ENCODE data around the gene PLEKHM3. TPM values are rescaled to one million over a fixed set of nuclear protein-coding genes. Genes with fewer than 3 reads are reported as not detected.

The PLEKHM3 gene
- total RNA-seq, 1 experiment from 2014 or later, result 9.3 TPM

GRCh38 chr2:207819021-207819797, 206.1 kb downstream of the PLEKHM3 start:
- no peaks in the 10 kb centered on the region for H3K9me3 ChIP-seq
- TSS peak; percentile 99 for BruUV-seq (replicated peaks)
- H3K9me3 Mint-ChIP-seq (ENCODE audit: unreplicated experiment), result no peaks in the 10 kb centered on the region
- H3K27me3 Mint-ChIP-seq (ENCODE audit: insufficient read depth, unreplicated experiment), result no peaks in the 10 kb centered on the region
- peak in 1 of 2 experiments; percentile 25 for DNase-seq
- peaks cover 52% of the 10 kb centered on the region for H3K4me1 ChIP-seq
- H3K36me3 Mint-ChIP-seq (ENCODE audit: insufficient read depth, unreplicated experiment), result peaks cover 6% of the 10 kb centered on the region
- H3K27ac Mint-ChIP-seq (ENCODE audit: unreplicated experiment), result peak overlapping the region; percentile 96
- ChIA-PET POLR2A (interaction anchor here (0.5 to 2.0 kb wide), 5 partner anchors 9 to 45 kb away, joined by 3 to 11 read pairs (median 7); no protein-coding TSS in a partner anchor), CTCF (interaction anchor here (1.5 kb wide), 2 partner anchors 73 to 221 kb away, joined by 6 to 7 read pairs; no protein-coding TSS in a partner anchor)
- intact Hi-C loops (cut with micrococcal nuclease; ENCODE audit: unreplicated experiment), result no loop called here
- H3K4me1 Mint-ChIP-seq (ENCODE audit: low read depth, unreplicated experiment), result peaks cover 20% of the 10 kb centered on the region
- no peaks in the 10 kb centered on the region for H3K36me3 ChIP-seq (ENCODE audit: control insufficient read depth, insufficient read depth, low read length)
- no peak overlapping the region for H3K4me3 ChIP-seq (ENCODE audit: low read depth, low read length)
- TF ChIP-seq, protein P1, sequence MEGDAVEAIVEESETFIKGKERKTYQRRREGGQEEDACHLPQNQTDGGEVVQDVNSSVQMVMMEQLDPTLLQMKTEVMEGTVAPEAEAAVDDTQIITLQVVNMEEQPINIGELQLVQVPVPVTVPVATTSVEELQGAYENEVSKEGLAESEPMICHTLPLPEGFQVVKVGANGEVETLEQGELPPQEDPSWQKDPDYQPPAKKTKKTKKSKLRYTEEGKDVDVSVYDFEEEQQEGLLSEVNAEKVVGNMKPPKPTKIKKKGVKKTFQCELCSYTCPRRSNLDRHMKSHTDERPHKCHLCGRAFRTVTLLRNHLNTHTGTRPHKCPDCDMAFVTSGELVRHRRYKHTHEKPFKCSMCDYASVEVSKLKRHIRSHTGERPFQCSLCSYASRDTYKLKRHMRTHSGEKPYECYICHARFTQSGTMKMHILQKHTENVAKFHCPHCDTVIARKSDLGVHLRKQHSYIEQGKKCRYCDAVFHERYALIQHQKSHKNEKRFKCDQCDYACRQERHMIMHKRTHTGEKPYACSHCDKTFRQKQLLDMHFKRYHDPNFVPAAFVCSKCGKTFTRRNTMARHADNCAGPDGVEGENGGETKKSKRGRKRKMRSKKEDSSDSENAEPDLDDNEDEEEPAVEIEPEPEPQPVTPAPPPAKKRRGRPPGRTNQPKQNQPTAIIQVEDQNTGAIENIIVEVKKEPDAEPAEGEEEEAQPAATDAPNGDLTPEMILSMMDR (IDR thresholded peaks at IDR 0.05; ENCODE audit: insufficient read depth in 1 of 2, low read depth in 1 of 2, low read length in 1 of 2, severe bottlenecking in 1 of 2, unreplicated experiment in 1 of 2), result no peak
- H3K4me3 Mint-ChIP-seq (ENCODE audit: unreplicated experiment), result peak overlapping the region; percentile 75
- no peaks in the 10 kb centered on the region for H3K27me3 ChIP-seq (replicated peaks; ENCODE audit: control insufficient read depth, insufficient read depth, low read length)

DNA sequence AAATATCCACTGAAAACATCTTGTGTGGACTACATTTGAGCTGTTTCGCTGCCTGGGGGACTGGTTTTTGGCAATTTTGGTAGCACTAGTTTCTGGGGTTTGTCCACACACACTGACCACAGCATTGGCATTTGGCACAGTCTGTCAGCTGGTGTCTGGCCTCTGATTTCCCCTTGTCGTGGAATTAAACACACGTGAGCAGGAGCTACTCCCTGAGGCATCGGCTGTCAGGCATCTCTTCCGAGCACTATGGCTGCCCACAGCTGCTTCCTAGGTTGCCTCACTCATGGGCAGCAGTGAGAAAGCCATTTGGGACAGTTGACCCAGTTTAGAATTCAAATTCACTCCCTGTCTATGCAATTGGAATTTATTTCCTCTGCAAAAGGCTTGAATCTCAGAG, 208.8 kb downstream of the PLEKHM3 start:
- no peaks in the 10 kb centered on the region for H3K27me3 ChIP-seq (replicated peaks; ENCODE audit: control insufficient read depth, insufficient read depth, low read length)
- intact Hi-C loops (cut with micrococcal nuclease; ENCODE audit: unreplicated experiment), result no loop called here
- CTCF ChIA-PET, result interaction anchor here (0.6 to 1.0 kb wide), 3 partner anchors 16 to 224 kb away, joined by 3 to 8 read pairs (median 3); no protein-coding TSS in a partner anchor
- H3K4me1 ChIP-seq, result peaks cover 64% of the 10 kb centered on the region
- no peak overlapping the region for H3K4me3 Mint-ChIP-seq (ENCODE audit: unreplicated experiment)
- peaks cover 6% of the 10 kb centered on the region for H3K36me3 Mint-ChIP-seq (ENCODE audit: insufficient read depth, unreplicated experiment)
- POLR2A ChIA-PET, result no interaction called here
- H3K9me3 ChIP-seq, result no peaks in the 10 kb centered on the region
- no peaks in the 10 kb centered on the region for H3K36me3 ChIP-seq (ENCODE audit: control insufficient read depth, insufficient read depth, low read length)
- TF ChIP-seq, protein P1 (IDR thresholded peaks at IDR 0.05; ENCODE audit: insufficient read depth in 1 of 2, low read depth in 1 of 2, low read length in 1 of 2, severe bottlenecking in 1 of 2, unreplicated experiment in 1 of 2), result no peak
- H3K9me3 Mint-ChIP-seq (ENCODE audit: unreplicated experiment), result no peaks in the 10 kb centered on the region
- peaks cover 29% of the 10 kb centered on the region for H3K4me1 Mint-ChIP-seq (ENCODE audit: low read depth, unreplicated experiment)
- no peak overlapping the region for H3K27ac Mint-ChIP-seq (ENCODE audit: unreplicated experiment)
- no TSS peak for BruUV-seq (replicated peaks)
- no peak for DNase-seq
- H3K27me3 Mint-ChIP-seq (ENCODE audit: insufficient read depth, unreplicated experiment), result no peaks in the 10 kb centered on the region
- H3K4me3 ChIP-seq (ENCODE audit: low read depth, low read length), result no peak overlapping the region

DNA sequence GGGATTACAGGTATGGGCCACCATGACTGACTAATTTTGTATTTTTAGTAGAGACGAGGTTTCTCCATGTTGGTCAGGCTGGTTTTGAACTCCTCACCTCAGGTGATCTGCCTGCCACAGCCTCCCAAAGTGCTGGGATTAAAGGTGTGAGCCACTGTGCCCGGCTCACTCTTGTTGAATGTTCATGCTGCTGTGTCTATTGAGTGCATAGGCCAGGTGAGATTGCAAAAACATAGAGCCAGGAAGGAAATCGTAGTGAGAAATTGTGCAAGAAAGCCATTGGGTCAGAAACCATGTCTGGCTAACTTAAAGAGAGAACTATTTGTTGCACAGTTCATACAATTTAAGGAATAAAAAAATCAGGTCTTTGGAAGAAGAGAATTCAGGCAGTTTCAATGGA, 210.1 kb downstream of the PLEKHM3 start:
- Mint-ChIP-seq H3K4me1 (ENCODE audit: low read depth, unreplicated experiment) (peaks cover 35% of the 10 kb centered on the region), H3K9me3 (ENCODE audit: unreplicated experiment) (no peaks in the 10 kb centered on the region), H3K27ac (ENCODE audit: unreplicated experiment) (no peak overlapping the region), H3K4me3 (ENCODE audit: unreplicated experiment) (no peak overlapping the region), H3K36me3 (ENCODE audit: insufficient read depth, unreplicated experiment) (peaks cover 6% of the 10 kb centered on the region), H3K27me3 (ENCODE audit: insufficient read depth, unreplicated experiment) (no peaks in the 10 kb centered on the region)
- POLR2A ChIA-PET, result interaction anchor here (1.4 kb wide), 1 partner anchor 45 kb away, joined by 4 read pairs; the partner anchor contains the start of gene FZD5
- TF ChIP-seq, protein P1 (IDR thresholded peaks at IDR 0.05; ENCODE audit: insufficient read depth in 1 of 2, low read depth in 1 of 2, low read length in 1 of 2, severe bottlenecking in 1 of 2, unreplicated experiment in 1 of 2), result no peak
- no peak overlapping the region for H3K4me3 ChIP-seq (ENCODE audit: low read depth, low read length)
- CTCF ChIA-PET, result no interaction called here
- H3K9me3 ChIP-seq, result no peaks in the 10 kb centered on the region
- H3K36me3 ChIP-seq (ENCODE audit: control insufficient read depth, insufficient read depth, low read length), result no peaks in the 10 kb centered on the region
- no peak for DNase-seq
- H3K27me3 ChIP-seq (replicated peaks; ENCODE audit: control insufficient read depth, insufficient read depth, low read length), result no peaks in the 10 kb centered on the region
- intact Hi-C loops (cut with micrococcal nuclease; ENCODE audit: unreplicated experiment), result no loop called here
- H3K4me1 ChIP-seq, result peaks cover 63% of the 10 kb centered on the region
- BruUV-seq (replicated peaks), result no TSS peak
